Gastrocnemius medialis (tissue), 4 donors: Measurements from ENCODE around the gene TSEN2.

Experiments
- CTCF ChIP-seq, 5 experiments: fragments of 450-650 bp in 3 of 5; fragments of 200-600 bp in 2 of 5; sonication (generic) in 2 of 5; IDR thresholded peaks in 4 of 5; conservative IDR thresholded peaks in 1 of 5; 1 replicate in 4 of 5; 2 replicates in 1 of 5; pipeline ENCODE4 v1.5.1; 2016 to 2019; ENCODE audit warnings: antibody characterized with exemption in 5 of 5, mild to moderate bottlenecking in 3 of 5, moderate library complexity in 3 of 5
- POLR2A ChIP-seq, 2 donors: fragments of 450-650 bp; IDR thresholded peaks; one replicate each; pipeline ENCODE4 v1.6.1; 2017; ENCODE audit warnings: antibody characterized with exemption in 2 of 2, mild to moderate bottlenecking in 2 of 2, moderate library complexity in 2 of 2

GRCh38 chr3:12472796-12473195 is 11.5 kb upstream of the TSEN2 start:
- TF ChIP-seq CTCF (IDR thresholded peaks at IDR 0.05 in 4 of 5, conservative IDR thresholded peaks at IDR 0.05 in 1 of 5) (no peak), POLR2A (IDR thresholded peaks at IDR 0.05) (no peak)
